A673 (cell line): ENCODE data around the gene LPP. TPM values are rescaled to one million over a fixed set of nuclear protein-coding genes. Genes with fewer than 3 reads are reported as not detected.

ENCODE experiments used
- BruUV-seq: library from RNA; stranded (reverse); fragments of 400-500 nt; replicated peaks from 2 replicates; lab custom pipeline; 2021; lab: Mats Ljungman, UMichigan
- CTCF ChIA-PET: fragments of 300-600 bp; sonication (Branson Sonifier 250); formaldehyde crosslinking; loops from one replicate; lab custom pipeline; 2022; ENCODE audit warnings: antibody characterized with exemption; lab: Charles Lee
- POLR2A ChIA-PET: fragments of 300-600 bp; sonication (Branson Sonifier 250); formaldehyde crosslinking; loops from one replicate; lab custom pipeline; 2022; ENCODE audit warnings: antibody characterized with exemption; ENCODE audit not compliant: low non-redundant PET; lab: Charles Lee
- DNase-seq: peaks from one replicate; pipeline ENCODE4 v3.0.0-alpha.2; 2015; ENCODE audit warnings: low spot score
- H3K27ac ChIP-seq: fragments of 200-600 bp; sonication (generic); 2 replicates; pipeline ENCODE4 v1.5.1; 2016; ENCODE audit warnings: mixed run types, low read depth, mild to moderate bottlenecking, mixed read lengths, antibody characterized with exemption, low read length; ENCODE audit not compliant: poor library complexity, severe bottlenecking
- H3K27me3 ChIP-seq: fragments of 200-600 bp; sonication (generic); replicated peaks from 2 replicates; pipeline ENCODE4 v1.6.1; 2017; ENCODE audit warnings: mixed run types, low read depth, mild to moderate bottlenecking, mixed read lengths, antibody characterized with exemption, low read length; ENCODE audit not compliant: insufficient read depth, poor library complexity
- H3K36me3 ChIP-seq: fragments of 200-600 bp; sonication (generic); 2 replicates; pipeline ENCODE4 v1.6.1; 2016; ENCODE audit warnings: mixed run types, mild to moderate bottlenecking, mixed read lengths, antibody characterized with exemption, low read length; ENCODE audit not compliant: insufficient read depth, poor library complexity, severe bottlenecking
- H3K4me1 ChIP-seq: fragments of 200-600 bp; sonication (generic); 2 replicates; pipeline ENCODE4 v1.6.1; 2017; ENCODE audit warnings: mixed run types, mild to moderate bottlenecking, mixed read lengths, antibody characterized with exemption, low read length; ENCODE audit not compliant: insufficient read depth, poor library complexity, severe bottlenecking
- H3K4me3 ChIP-seq: fragments of 200-600 bp; sonication (generic); 2 replicates; pipeline ENCODE4 v1.5.1; 2016; ENCODE audit warnings: low read depth, mixed run types, mild to moderate bottlenecking, mixed read lengths, low read length; ENCODE audit not compliant: poor library complexity, severe bottlenecking
- H3K9me3 ChIP-seq: fragments of 200-600 bp; sonication (generic); 2 replicates; pipeline ENCODE4 v1.6.1; 2016; ENCODE audit warnings: mixed run types, low read depth, mild to moderate bottlenecking, mixed read lengths, antibody characterized with exemption, low read length; ENCODE audit not compliant: poor library complexity, severe bottlenecking
- CTCF ChIP-seq: fragments of 300-800, 200-600 bp; sonication (generic); conservative IDR thresholded peaks from 2 replicates; pipeline ENCODE4 v1.5.1; 2017; ENCODE audit warnings: low read depth, mild to moderate bottlenecking, antibody characterized with exemption, low read length, moderate library complexity, mixed read lengths
- EZH2 ChIP-seq: fragments of 200-600 bp; sonication (generic); IDR thresholded peaks from 2 replicates; pipeline ENCODE4 v1.6.1; 2017; ENCODE audit warnings: borderline replicate concordance, low read depth, mild to moderate bottlenecking, mixed read lengths, antibody characterized with exemption, low read length; ENCODE audit not compliant: poor library complexity, severe bottlenecking
- intact Hi-C: fragments of 100-400 bp; cut with micrococcal nuclease; formaldehyde crosslinking; loops from one replicate; pipeline ENCODE4 v1.10.0; 2022; ENCODE audit not compliant: unreplicated experiment
- total RNA-seq: library from RNA; stranded (reverse); gene quantifications from 2 replicates; pipeline ENCODE4 v1.2.3, GENCODE V29; 2021

Gene LPP
- total RNA-seq, 1 experiment from 2014 or later: 39.7 TPM

- no peak overlapping the region for H3K4me3 ChIP-seq
- no TSS peak for BruUV-seq
- intact Hi-C loops: no loop called here
- H3K27me3 ChIP-seq: no peaks in the 10 kb centered on the region
- TF ChIP-seq CTCF (no peak), EZH2 (no peak)
- ChIA-PET CTCF (interaction anchor here (0.6 kb wide), 2 partner anchors 354 to 570 kb away, joined by 3 to 8 read pairs; no protein-coding TSS in a partner anchor), POLR2A (no interaction called here)
- H3K9me3 ChIP-seq: peaks cover 17% of the 10 kb centered on the region
- H3K4me1 ChIP-seq: peaks cover 43% of the 10 kb centered on the region
- peak overlapping the region; percentile 87 for H3K27ac ChIP-seq
- DNase-seq: peak; percentile 63
- peaks cover 5% of the 10 kb centered on the region for H3K36me3 ChIP-seq
Measured at GRCh38 chr3:188507244-188507720, 353.3 kb downstream of the LPP start.

DNA sequence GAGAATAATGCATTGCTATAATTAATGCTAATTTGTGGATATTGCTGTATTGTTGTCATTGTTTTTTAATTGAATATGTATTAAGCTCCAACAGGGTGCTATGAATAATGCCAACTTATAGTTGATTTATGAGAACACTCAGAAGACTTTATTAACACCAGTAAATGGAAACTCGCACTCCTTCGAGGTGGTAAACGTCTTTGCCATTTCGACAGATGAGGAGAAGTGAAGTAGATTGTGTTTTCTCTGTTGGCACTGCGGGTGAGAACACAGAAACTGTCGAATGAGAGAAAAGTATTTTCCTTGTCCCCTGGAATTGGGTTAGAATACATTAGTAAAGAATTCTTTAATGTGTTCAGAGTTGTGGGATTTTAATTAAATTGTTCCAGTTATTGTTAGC, 354.5 kb downstream of the LPP start:
- H3K36me3 ChIP-seq: peaks cover 5% of the 10 kb centered on the region
- no TSS peak for BruUV-seq
- ChIA-PET POLR2A (no interaction called here), CTCF (no interaction called here)
- DNase-seq: peak; percentile 82
- H3K4me1 ChIP-seq: peaks cover 51% of the 10 kb centered on the region
- peaks cover 12% of the 10 kb centered on the region for H3K9me3 ChIP-seq
- intact Hi-C loops: loop anchor here (2.0 kb wide), 1 partner anchor 764 kb away; the partner anchor contains the start of gene BCL6
- H3K27me3 ChIP-seq: no peaks in the 10 kb centered on the region
- peak overlapping the region; percentile 87 for H3K27ac ChIP-seq
- H3K4me3 ChIP-seq: no peak overlapping the region
- TF ChIP-seq CTCF: no peak
- no peak for TF ChIP-seq EZH2

DNA sequence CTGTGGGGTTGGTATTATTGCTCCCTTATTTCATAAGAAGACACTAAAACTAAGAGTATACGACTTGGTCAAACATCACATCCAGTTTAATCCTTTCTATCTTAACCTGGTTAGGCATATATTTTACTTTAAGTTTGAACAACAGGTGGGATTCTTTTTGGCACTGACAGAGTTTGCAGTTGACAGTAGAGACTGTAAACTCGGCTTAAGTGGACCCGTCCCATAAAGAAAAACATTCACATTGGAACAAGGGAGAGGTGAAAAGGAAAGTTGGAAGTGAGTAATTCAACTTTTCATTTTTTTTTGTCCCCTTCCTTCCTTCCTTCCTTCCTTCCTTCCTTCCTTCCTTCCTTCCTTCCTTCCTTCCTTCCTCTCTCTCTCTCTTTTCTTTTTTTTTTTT, 355.4 kb downstream of the LPP start:
- BruUV-seq: no TSS peak
- intact Hi-C loops: loop anchor here (2.0 kb wide), 1 partner anchor 765 kb away; the partner anchor contains the start of gene BCL6
- no peaks in the 10 kb centered on the region for H3K27me3 ChIP-seq
- peak overlapping the region; percentile 87 for H3K27ac ChIP-seq
- POLR2A ChIA-PET: interaction anchor here (0.6 kb wide), 1 partner anchor 279 kb away, joined by 5 read pairs; no protein-coding TSS in a partner anchor
- CTCF ChIA-PET: interaction anchor here (0.6 to 0.8 kb wide), 5 partner anchors 11 to 445 kb away, joined by 3 to 10 read pairs (median 7); no protein-coding TSS in a partner anchor
- DNase-seq: peak; percentile 88
- H3K9me3 ChIP-seq: peaks cover 4% of the 10 kb centered on the region
- peaks cover 4% of the 10 kb centered on the region for H3K36me3 ChIP-seq
- H3K4me1 ChIP-seq: peaks cover 54% of the 10 kb centered on the region
- no peak overlapping the region for H3K4me3 ChIP-seq
- TF ChIP-seq CTCF (no peak), EZH2 (no peak)
